GM12874 (cell line): ENCODE results near the gene TASP1.

Experiments
- TF ChIP-seq, protein P1 (sequence below): IDR thresholded peaks from 2 replicates; pipeline ENCODE4 v1.5.1; 2011; ENCODE audit warnings: low read depth, mild to moderate bottlenecking, control low read depth, low read length, moderate library complexity; ENCODE audit not compliant: insufficient read depth

Gene TASP1

GRCh38 chr20:13638496-13639149, at the start of gene TASP1:
Gene TASP1 (minus strand): TSS chr20:13638932. CDS start chr20:13630078, 8,854 bp downstream.
- TF ChIP-seq, protein P1, sequence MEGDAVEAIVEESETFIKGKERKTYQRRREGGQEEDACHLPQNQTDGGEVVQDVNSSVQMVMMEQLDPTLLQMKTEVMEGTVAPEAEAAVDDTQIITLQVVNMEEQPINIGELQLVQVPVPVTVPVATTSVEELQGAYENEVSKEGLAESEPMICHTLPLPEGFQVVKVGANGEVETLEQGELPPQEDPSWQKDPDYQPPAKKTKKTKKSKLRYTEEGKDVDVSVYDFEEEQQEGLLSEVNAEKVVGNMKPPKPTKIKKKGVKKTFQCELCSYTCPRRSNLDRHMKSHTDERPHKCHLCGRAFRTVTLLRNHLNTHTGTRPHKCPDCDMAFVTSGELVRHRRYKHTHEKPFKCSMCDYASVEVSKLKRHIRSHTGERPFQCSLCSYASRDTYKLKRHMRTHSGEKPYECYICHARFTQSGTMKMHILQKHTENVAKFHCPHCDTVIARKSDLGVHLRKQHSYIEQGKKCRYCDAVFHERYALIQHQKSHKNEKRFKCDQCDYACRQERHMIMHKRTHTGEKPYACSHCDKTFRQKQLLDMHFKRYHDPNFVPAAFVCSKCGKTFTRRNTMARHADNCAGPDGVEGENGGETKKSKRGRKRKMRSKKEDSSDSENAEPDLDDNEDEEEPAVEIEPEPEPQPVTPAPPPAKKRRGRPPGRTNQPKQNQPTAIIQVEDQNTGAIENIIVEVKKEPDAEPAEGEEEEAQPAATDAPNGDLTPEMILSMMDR = no peak

GRCh38 chr20:13687815-13688214, 49.1 kb upstream of the TASP1 start:
- TF ChIP-seq, protein P1 = no peak

- TF ChIP-seq, protein P1 = no peak
Observed at GRCh38 chr20:13685623-13686022, 46.9 kb upstream of the TASP1 start.

DNA sequence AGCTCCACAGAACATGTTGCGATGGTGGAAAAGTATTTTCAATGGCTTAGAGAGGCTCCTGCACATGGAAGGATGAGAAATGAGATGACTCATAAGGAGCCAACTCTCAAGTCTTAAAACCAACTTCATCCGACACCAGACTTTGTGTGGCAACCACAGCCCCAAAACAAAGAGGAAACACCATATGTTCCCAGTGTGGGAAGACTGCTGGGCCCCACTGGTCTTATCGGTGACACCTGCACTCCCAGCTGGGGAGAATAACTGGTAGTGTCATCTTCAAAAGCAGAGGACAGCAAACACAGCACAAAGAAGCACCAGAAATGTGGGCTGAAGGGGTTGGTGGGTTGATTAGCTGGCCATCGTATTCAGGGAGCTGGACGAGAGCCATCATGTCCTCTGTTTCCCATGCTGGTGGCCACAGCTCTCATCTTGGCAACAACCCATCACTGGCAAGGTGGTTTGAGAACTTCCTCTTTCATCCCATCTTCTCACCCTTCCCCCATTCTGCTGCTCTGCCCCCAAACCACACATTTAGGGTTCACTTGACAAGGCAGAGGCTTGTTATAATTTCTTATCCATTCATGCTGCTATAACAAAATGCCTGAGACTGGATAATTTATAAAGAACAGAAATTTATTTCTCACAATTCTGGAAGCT, 46.0 kb upstream of the TASP1 start:
- TF ChIP-seq, protein P1 = no peak

DNA sequence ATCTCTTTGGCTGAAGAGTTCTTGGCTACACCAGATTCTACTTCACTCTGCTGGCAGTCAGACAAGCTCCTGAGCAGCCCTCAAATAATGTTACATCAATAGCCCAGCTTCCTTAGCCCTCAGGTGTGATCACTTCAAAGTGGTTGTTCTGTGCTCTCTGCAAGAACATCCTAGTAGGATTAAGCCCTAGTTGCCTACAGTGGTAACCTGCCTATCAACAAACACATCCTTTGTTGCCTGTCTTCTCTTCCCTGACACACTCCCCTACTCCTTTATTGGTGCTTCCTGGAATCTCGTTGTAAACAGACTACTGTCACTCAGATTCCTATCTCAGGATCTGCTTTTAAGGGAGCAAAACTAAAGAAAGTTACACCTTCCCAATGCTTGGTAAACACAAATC, 45.1 kb upstream of the TASP1 start:
- TF ChIP-seq, protein P1 = no peak

DNA sequence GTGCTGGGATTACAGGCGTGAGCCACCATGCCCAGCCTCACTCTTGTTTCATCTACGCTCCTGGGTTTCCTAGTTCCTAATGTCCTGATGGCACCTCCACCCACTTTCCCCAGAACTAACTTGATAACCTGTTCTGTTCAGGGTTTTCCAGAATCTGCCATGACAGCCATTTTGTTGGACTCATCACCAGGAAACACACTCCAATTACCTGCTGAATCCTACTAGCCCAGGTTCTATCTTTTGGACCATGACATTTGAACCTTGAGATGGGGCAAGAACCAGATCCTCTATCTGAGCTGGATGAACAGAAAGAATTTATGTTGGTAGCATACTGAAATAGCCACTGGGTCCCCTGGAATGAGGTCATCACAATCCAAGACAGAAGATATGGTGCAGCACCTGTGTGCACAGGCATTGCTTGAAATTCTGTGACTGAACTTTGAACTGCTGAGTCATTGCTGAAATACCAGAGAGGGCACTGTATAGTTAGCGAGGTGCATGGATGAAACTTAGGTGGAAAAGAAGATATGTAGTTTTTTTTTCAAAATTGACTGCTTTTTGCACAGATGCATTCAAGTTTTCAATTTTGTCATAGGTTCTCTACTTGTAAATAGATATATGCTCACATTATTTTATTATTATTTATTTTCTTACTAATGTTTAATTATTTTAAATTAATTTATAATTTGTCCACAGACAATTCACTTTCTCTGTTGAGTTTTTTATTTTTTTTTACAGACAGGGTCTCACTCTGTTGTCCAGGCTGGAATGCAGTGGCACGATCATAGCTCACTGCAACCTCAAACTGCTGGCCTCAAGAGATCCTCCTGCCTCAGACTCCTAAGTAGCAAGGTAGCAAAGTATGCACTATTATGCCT, 42.8 kb upstream of the TASP1 start:
- TF ChIP-seq, protein P1 = no peak

DNA sequence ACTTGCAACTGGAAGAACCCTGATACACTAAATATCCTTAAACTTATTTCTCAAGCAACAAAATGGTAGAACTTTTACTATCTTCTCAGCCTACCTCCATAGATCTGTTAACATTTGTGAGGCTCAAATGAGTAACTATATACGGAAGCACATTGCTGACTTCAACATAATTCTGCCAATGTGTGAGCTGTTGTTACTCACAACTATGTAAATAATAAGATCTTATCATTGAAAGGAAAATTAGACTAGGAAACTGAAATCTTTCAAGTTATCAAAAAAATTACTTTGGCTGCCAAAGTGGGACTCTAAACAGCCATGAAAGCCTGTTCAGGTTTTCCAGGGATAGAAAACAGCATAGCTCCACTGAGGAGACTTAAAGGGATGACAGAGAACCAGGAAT, 40.2 kb upstream of the TASP1 start:
- TF ChIP-seq, protein P1 = no peak
